ENCODE data around the gene ZNF30. TPM values are rescaled to one million over a fixed set of nuclear protein-coding genes. Genes with fewer than 3 reads are reported as not detected.

The ZNF30 gene
- total RNA-seq, 2 donors from 2014 or later = 1.3 to 2.1 TPM

DNA sequence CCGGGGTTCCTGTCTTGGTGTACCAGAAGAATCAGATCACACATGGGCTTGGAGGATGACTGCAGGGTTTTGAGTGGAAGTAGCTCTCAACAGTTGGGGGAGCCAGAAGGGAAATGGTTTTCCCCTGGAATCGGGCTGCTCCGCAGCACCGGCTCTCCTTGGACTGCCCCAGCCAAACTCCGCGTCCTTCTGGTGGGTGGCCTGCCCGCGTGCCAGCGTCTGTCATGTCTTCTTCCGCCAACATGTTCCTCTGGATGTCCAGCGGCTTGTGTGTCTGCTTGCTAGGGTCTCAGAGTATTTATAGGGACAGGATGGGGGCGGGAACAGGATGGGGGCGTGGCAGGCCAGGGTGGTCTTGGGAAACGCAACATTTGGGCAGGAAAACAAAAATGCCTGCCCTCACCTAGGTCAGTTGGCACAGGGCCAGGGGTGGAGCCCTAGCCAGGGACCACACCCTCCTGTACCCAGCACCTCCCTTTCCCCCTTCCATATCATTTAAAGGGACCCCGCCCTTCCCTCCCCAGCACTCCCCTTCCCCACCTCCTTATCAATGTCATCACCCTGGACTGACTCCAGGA lies 1.3 kb upstream of the ZNF30 start:
- intact Hi-C loops (cut with DNase I) = no loop called here
- TF ChIP-seq, protein P1, sequence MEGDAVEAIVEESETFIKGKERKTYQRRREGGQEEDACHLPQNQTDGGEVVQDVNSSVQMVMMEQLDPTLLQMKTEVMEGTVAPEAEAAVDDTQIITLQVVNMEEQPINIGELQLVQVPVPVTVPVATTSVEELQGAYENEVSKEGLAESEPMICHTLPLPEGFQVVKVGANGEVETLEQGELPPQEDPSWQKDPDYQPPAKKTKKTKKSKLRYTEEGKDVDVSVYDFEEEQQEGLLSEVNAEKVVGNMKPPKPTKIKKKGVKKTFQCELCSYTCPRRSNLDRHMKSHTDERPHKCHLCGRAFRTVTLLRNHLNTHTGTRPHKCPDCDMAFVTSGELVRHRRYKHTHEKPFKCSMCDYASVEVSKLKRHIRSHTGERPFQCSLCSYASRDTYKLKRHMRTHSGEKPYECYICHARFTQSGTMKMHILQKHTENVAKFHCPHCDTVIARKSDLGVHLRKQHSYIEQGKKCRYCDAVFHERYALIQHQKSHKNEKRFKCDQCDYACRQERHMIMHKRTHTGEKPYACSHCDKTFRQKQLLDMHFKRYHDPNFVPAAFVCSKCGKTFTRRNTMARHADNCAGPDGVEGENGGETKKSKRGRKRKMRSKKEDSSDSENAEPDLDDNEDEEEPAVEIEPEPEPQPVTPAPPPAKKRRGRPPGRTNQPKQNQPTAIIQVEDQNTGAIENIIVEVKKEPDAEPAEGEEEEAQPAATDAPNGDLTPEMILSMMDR (IDR thresholded peaks at IDR 0.05) = no peak
- no peak overlapping the region for H3K27ac ChIP-seq
- H3K27me3 ChIP-seq = no peaks in the 10 kb centered on the region
- DNase-seq = no peak
- H3K9me3 ChIP-seq = no peaks in the 10 kb centered on the region
- H3K4me3 ChIP-seq = no peak overlapping the region
- H3K36me3 ChIP-seq = no peaks in the 10 kb centered on the region
- no peak overlapping the region for H3K9ac ChIP-seq (ENCODE audit: low read depth in 2 of 2, low read length in 2 of 2)
- peaks cover 5% of the 10 kb centered on the region for H3K4me1 ChIP-seq

DNA sequence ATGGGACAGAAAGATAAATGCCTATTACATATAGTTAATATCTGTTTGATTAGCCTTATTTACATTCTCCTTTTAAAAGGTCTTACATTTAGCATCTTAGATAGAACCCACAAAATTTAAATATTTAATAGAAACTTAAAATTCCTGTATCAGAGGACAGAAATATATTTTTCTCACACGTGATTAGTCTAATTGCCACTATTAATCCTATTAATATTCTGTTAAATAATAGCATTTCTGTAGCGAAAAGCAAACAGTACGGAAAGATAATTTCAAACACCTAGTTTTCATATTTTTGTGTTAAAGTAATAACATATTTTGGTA lies 380 bp upstream of the ZNF30 start:
- no peaks in the 10 kb centered on the region for H3K36me3 ChIP-seq
- no peak for DNase-seq
- H3K9ac ChIP-seq (ENCODE audit: low read depth in 2 of 2, low read length in 2 of 2) = no peak overlapping the region
- peak overlapping the region; percentile 64 for H3K27ac ChIP-seq
- intact Hi-C loops (cut with DNase I) = no loop called here
- peaks cover 5% of the 10 kb centered on the region for H3K4me1 ChIP-seq
- H3K4me3 ChIP-seq = peak overlapping the region; percentile 61
- no peaks in the 10 kb centered on the region for H3K27me3 ChIP-seq
- no peaks in the 10 kb centered on the region for H3K9me3 ChIP-seq
- TF ChIP-seq, protein P1 (IDR thresholded peaks at IDR 0.05) = no peak

DNA sequence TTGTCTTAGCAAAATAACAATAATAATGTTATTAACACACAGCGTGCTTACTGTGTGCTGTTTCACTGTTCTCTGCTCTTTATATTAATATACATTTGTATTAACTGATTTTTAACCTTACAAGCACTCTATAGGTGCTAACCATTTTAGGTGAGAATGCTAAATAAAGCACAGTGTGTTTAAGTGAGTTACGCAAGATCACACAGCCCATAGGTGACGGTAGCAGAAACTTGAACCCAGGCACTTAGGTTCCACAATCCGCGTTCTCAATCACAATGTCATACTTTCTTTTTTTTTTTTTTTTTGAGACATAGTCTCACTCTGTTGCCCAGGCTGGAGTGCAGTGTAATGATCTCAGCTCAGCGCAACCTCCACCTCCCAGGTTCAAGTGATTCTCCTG lies 5.8 kb downstream of the ZNF30 start:
- intact Hi-C loops (cut with DNase I) = no loop called here
- Histone ChIP-seq H3K9me3 (no peaks in the 10 kb centered on the region), H3K4me1 (peaks cover 5% of the 10 kb centered on the region), H3K4me3 (no peak overlapping the region), H3K9ac (ENCODE audit: low read depth in 2 of 2, low read length in 2 of 2) (no peak overlapping the region), H3K27ac (no peak overlapping the region), H3K36me3 (no peaks in the 10 kb centered on the region), H3K27me3 (no peaks in the 10 kb centered on the region)
- TF ChIP-seq, protein P1 (IDR thresholded peaks at IDR 0.05) = no peak
- DNase-seq = no peak

DNA sequence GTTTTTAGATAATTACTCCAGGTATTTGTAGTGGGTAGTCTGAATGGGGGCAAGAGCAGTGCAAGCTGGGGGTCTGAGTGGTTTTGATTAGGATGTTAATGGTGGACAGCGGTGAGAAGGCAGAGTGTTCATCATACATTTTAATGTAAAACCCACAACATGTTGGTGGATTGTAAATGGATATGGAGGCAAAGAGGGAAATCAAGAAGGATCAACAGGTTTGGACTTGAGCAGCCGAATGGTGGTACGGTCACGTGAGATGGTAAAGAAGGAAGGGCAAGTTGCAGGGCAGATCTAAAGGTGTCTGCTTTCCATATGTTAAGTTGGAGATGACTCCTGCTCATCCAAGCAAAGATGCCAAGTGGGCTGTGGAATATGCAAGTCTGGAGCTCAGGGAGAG lies 9.5 kb downstream of the ZNF30 start:
- no peak overlapping the region for H3K9ac ChIP-seq (ENCODE audit: low read depth in 2 of 2, low read length in 2 of 2)
- no peaks in the 10 kb centered on the region for H3K9me3 ChIP-seq
- H3K36me3 ChIP-seq = no peaks in the 10 kb centered on the region
- no peak overlapping the region for H3K4me3 ChIP-seq
- TF ChIP-seq, protein P1 (IDR thresholded peaks at IDR 0.05) = no peak
- intact Hi-C loops (cut with DNase I) = no loop called here
- H3K4me1 ChIP-seq = no peaks in the 10 kb centered on the region
- no peak overlapping the region for H3K27ac ChIP-seq
- DNase-seq = no peak
- H3K27me3 ChIP-seq = no peaks in the 10 kb centered on the region

DNA sequence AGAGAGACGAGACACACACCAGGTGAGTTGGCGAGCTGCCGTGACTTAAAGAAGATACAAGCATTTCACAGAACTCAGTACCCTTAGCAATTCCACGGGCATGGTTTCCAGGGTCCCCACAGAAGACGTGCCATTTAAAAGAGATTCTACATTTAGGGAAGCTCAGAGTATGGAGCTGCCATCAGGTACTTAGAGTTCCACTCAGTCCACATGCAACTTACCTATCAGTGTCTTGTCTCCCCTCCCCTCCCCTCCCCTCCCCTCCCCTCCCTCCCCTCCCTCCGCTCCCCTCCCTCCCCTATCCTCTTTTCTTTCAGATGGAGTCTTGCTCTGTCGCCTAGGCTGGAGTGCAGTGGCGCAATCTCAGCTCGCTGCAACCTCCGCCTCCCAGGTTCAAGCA lies 12.2 kb downstream of the ZNF30 start:
- H3K36me3 ChIP-seq = no peaks in the 10 kb centered on the region
- H3K4me1 ChIP-seq = no peaks in the 10 kb centered on the region
- intact Hi-C loops (cut with DNase I) = no loop called here
- H3K27ac ChIP-seq = no peak overlapping the region
- no peak overlapping the region for H3K4me3 ChIP-seq
- no peak for DNase-seq
- TF ChIP-seq, protein P1 (IDR thresholded peaks at IDR 0.05) = no peak
- no peaks in the 10 kb centered on the region for H3K27me3 ChIP-seq
- H3K9me3 ChIP-seq = no peaks in the 10 kb centered on the region
- no peak overlapping the region for H3K9ac ChIP-seq (ENCODE audit: low read depth in 2 of 2, low read length in 2 of 2)

Data from colonic mucosa (tissue), 4 donors.